HepG2 (cell line): ENCODE results near the gene SEC24D.

Source experiments
- JUN ChIP-seq: sonication (generic); formaldehyde crosslinking; IDR thresholded peaks from 2 replicates; pipeline ENCODE4 v1.4.0; 2020; ENCODE audit warnings: mild to moderate bottlenecking, missing genetic modification reagents
- SP2 ChIP-seq: sonication (generic); formaldehyde crosslinking; IDR thresholded peaks from 2 replicates; pipeline ENCODE4 v1.5.1; 2020; ENCODE audit warnings: mild to moderate bottlenecking, missing genetic modification reagents

GRCh38 chr4:118760092-118760491 is 75.8 kb downstream of the SEC24D start:
- no peak for TF ChIP-seq JUN (CRISPR knock-in tag)
- no peak for TF ChIP-seq SP2
